ENCODE results near the gene WDR62. TPM values are rescaled to one million over a fixed set of nuclear protein-coding genes. Genes with fewer than 3 reads are reported as not detected.

Gene WDR62
- total RNA-seq, 3 donors from 2014 or later: 1.6 to 4.1 (median 1.9) TPM

DNA sequence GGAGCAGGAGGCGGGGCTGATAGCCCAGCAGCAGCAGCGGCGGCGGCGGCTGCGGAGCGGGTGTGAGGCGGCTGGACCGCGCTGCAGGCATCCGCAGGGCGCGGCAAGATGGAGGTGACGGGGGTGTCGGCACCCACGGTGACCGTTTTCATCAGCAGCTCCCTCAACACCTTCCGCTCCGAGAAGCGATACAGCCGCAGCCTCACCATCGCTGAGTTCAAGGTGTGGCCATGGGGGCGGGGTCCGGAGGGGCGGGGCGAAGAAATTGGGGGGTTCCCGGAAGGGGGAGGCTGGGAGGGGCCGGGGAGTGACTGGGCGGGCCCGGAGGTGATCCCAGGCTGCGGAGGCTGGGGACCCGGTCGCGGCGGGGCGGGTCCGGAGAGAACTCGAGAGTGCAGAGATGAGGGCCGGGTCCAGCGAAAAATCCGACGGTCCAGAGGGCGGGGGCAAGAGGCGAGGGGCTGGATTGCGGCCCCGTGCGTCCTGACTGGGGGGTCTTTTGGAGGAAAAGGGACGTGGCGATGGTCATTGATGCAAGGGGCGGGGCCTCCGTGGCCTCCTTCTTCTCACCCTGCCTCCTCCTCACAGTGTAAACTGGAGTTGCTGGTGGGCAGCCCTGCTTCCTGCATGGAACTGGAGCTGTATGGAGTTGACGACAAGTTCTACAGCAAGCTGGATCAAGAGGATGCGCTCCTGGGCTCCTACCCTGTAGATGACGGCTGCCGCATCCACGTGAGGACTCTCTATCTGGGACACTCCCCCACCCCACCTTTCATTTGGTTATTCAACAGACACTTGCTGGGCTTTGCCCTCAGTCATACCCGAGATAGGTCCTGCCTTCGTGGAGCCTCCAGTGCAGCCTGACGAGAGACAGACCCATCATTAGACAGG is 61.0 kb downstream of the WDR62 start, which contains the start of gene TBCB:
TSS of gene TBCB (plus strand) at position 16 of the 891 bp plus-strand sequence. CDS start at position 109, 93 bp downstream.
- Histone ChIP-seq H3K4me3 (peak within 1 kb of the TSS; percentile 45), H3K9me3 (no peaks in the 10 kb centered on the region), H3K36me3 (ENCODE audit: low read depth) (peaks cover 4% of the 10 kb centered on the region), H3K4me1 (ENCODE audit: low read depth) (peaks cover 14% of the 10 kb centered on the region)
- DNase-seq: peak; percentile 90 to 93 (median 93)
- peak; percentile 71 for ATAC-seq
- intact Hi-C loops (cut with DNase I, micrococcal nuclease): no loop called here
- no peak for TF ChIP-seq CTCF (IDR thresholded peaks at IDR 0.05)

DNA sequence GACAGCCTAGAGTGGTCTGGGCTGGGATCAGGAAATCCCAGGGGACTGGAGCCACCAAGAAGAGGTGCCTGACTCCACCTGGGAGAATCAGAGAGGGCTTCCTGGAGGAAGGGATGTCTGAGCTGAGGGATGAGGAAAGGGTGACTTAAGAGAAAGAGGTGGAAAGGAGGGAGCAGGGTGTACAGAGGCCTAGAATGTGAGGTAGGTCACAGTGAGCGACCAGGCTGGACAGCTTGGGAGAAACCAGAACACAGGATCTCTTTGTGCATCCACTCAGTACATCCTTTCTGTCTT is 61.6 kb downstream of the WDR62 start:
- ATAC-seq: no peak
- Histone ChIP-seq H3K36me3 (ENCODE audit: low read depth) (peaks cover 4% of the 10 kb centered on the region), H3K4me1 (ENCODE audit: low read depth) (peaks cover 14% of the 10 kb centered on the region)

DNA sequence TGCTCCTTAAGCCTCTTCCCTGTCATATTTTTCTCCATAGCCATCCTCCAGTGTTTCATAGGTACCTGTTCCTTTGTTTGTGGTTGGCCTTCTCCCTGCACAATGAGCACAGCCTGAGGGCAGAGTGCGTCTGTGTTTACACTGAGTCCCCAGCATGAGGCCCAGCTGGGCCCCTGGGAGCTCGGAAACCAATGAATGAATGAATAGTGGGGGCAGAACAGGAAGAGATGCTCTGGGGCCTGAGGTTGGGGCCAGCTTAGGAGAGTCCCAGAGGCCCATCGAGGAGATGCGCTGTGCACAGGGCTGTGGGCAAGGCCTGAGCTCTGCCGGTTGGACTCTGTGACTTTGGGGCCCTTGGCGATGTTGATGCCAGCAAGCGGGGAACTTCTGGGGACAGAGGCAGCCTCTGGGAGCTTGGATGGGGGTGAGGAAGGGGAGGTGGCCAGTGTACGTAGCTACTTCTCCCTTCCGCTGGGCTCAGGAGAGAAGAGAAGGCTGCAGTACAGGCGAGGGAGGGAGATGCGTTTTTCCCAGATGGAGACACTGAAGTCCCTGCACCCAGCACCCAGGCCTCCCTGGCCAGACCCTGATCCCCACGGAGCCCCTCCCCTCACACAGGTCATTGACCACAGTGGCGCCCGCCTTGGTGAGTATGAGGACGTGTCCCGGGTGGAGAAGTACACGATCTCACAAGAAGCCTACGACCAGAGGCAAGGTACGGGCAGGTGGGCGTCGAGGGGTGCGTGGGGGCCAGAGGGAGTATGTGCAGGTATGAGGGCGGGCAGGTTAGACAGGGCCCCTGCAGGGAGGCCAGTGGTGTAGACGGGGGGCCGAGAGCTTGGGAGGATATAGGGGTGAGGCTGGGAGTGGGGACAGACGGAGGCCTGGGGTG is 65.6 kb downstream of the WDR62 start:
- Histone ChIP-seq H3K36me3 (ENCODE audit: low read depth) (peaks cover 5% of the 10 kb centered on the region), H3K4me1 (ENCODE audit: low read depth) (peaks cover 7% of the 10 kb centered on the region), H3K9me3 (no peaks in the 10 kb centered on the region), H3K4me3 (no peak overlapping the region)
- no peak for ATAC-seq
- no peak for TF ChIP-seq CTCF (IDR thresholded peaks at IDR 0.05)
- no peak for DNase-seq
- intact Hi-C loops (cut with DNase I, micrococcal nuclease): no loop called here

More for the DNA sequence above, 61.6 kb downstream of the WDR62 start:
- TF ChIP-seq CTCF (IDR thresholded peaks at IDR 0.05): no peak
- DNase-seq: no peak
- Histone ChIP-seq H3K4me3 (no peak overlapping the region), H3K9me3 (no peaks in the 10 kb centered on the region)
- intact Hi-C loops (cut with DNase I, micrococcal nuclease): no loop called here

- intact Hi-C loops (cut with DNase I, micrococcal nuclease): no loop called here
- H3K36me3 ChIP-seq (ENCODE audit: low read depth): peaks cover 4% of the 10 kb centered on the region
These were observed 66.3 kb downstream of the WDR62 start for GRCh38 chr19:36120984-36121358.

More at GRCh38 chr19:36120984-36121358, 66.3 kb downstream of the WDR62 start:
- Histone ChIP-seq H3K4me1 (ENCODE audit: low read depth) (peaks cover 7% of the 10 kb centered on the region), H3K9me3 (no peaks in the 10 kb centered on the region), H3K4me3 (no peak overlapping the region)
- ATAC-seq (no peak), DNase-seq (no peak)
- TF ChIP-seq CTCF (IDR thresholded peaks at IDR 0.05): no peak

Data from mucosa of descending colon (tissue), 3 donors.